HG03571 (cell line): ENCODE results near the gene KLRF1.

Experiments
- ATAC-seq: cut with Tn5 transposase; IDR thresholded peaks from one replicate; pipeline ENCODE4 v1.9.1; 2021; ENCODE audit not compliant: unreplicated experiment

Gene KLRF1

GRCh38 chr12:9808504-9808903, 18.8 kb upstream of the KLRF1 start:
- ATAC-seq: no peak

- ATAC-seq: no peak
Observed at GRCh38 chr12:9809338-9809737, 17.9 kb upstream of the KLRF1 start.

- no peak for ATAC-seq
Observed at GRCh38 chr12:9809866-9810265, 17.4 kb upstream of the KLRF1 start.

DNA sequence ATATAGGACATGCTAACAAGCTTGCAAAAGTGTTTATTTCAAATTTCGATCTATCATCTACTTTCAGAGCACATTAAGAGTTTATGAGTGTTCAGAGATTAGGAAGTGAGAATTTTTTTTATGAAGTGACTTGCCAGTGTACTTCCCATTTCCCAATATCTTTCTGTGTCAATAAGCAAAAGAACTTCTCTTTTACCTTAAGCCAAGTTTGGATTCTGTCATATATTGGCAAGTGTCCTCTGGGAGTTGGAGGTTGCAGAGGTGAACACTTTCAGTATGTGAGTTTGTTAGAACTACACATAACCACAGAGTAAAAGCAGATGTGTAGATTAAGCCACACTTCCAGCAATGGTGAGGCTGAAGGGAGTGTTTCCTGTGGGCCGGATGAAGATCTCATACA, 16.6 kb upstream of the KLRF1 start:
- ATAC-seq: no peak

GRCh38 chr12:9811621-9812020, 15.7 kb upstream of the KLRF1 start:
- ATAC-seq: no peak

GRCh38 chr12:9813821-9814798, 13.2 kb upstream of the KLRF1 start:
- ATAC-seq: peak; percentile 97

DNA sequence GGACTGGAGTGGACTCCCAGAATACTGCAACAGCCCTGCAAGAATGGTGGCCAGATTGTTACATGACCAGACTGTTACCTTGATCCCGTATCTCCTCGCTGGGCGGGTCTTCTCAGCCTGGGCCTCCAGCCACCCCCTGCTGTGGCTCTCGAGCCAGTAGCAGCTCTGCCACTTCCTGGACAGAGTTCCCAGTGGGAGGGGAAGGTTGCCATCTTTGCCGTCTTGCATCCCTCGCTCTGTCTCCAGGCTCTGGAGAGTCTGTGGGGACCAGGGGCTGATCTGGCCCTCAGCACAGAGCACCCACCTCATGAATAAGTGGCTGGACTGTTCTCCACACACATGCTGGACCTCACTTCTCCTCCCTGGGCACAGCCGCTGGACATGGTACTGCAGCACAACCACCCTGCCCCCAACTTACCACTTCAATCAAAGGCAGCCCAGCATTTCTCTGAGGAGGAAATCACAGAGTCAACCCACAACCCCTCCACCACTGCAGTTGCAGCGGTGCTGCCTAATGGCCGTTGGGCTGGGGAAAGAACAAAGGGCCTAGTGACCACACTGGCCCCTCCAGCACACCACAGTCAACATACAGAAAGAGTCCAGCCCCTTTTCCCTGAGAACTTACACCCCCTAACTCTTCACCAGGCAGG, 6.9 kb upstream of the KLRF1 start:
- ATAC-seq: no peak

GRCh38 chr12:9829483-9829882, 2.2 kb downstream of the KLRF1 start:
- no peak for ATAC-seq

GRCh38 chr12:9829982-9830381, 2.7 kb downstream of the KLRF1 start:
- no peak for ATAC-seq

DNA sequence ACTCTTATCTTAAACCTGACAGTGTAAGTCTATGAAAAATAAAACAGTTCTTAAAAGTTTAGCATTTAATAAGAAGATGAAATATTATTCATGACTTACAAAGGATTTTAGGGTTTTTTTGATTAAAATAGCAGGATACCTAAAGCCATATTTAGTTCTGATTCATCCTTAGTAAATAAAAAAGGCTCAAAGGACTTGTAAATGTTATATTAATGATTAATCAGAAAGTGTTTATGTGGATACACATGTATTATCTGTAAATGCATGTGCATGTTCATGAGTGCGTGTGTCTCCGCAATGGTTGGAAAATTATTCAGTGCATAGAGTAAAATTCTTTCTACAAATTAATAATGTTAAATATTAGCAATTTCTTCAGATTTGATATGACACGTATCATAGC, 4.4 kb downstream of the KLRF1 start:
- ATAC-seq: no peak

- no peak for ATAC-seq
Observed at GRCh38 chr12:9843407-9843806, 16.1 kb downstream of the KLRF1 start.

- ATAC-seq: no peak
Observed at GRCh38 chr12:9848899-9849298, 21.6 kb downstream of the KLRF1 start.

DNA sequence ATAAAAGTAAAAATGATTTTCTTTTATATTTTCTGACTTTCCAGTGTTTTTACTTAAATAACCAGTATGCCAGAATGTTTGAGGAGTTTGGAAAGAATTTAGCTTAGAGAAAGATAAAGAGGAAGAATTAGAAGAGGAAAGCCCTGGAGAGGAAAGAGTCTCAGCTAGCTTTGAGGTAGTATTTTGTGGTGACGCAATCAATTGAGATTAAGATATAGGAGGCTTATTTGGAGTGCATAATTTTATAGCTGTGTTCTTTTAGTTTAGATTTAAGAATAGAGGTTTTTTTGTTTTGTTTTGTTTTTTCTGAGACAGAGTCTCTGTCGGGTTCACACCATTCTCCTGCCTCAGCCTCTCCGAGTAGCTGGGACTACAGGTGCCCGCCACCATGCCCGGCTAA, 23.8 kb downstream of the KLRF1 start:
- no peak for ATAC-seq

DNA sequence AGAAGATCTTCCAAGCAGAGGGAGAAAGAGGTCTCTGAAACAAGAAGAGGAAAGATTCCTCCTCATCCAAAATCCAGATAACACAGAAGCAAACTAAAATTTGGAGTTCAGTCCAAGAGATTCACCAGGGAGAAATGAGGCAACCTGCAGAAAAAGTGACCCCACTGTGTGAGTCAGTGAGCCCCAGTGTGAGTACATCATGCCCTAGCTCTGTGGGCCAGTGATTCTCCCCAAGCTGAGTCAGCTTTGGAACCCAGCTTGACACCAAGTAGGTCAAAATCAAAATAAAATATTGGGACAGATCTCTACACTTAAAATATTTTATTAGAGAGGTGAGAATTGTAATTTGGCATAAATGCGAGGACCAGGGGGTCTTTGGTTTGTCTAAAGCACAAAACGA, 24.6 kb downstream of the KLRF1 start:
- ATAC-seq: no peak

DNA sequence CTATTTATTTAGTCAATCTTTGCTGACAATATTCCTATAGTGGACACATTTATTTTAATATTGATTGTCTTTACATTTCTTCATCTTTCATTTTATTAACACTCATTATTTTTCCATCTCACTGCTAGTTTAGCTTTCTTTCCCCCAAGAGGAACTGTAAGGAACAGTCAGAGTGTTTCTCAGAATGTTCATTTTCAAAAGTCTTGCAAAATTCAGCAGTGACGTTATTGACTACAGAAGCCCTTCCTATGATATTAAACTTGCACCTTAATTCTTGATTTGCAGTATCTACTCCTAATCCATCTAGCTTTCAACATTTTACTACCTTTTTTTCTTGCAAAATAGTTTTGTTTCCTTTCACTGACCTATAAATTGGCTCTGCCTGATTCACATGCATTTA, 28.9 kb downstream of the KLRF1 start:
- no peak for ATAC-seq

DNA sequence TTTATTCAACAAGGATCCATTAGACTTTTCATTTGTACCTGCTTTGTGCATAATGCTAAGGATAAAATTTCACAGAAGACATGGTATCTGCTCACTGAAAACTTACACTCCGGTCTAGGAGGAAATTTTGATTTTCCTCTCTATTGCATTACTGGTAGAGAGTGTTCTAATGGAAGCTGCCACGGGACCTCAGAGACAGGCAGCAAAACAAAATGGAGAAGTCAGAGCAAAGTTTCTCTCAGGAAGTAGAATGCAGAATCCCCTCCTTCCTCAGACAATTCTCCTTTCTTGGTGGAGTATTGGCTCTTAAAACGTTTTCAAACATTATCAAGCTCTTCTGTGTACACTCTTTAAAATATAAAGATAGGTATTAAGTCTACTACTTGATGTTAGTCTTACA, 29.6 kb downstream of the KLRF1 start:
- no peak for ATAC-seq

DNA sequence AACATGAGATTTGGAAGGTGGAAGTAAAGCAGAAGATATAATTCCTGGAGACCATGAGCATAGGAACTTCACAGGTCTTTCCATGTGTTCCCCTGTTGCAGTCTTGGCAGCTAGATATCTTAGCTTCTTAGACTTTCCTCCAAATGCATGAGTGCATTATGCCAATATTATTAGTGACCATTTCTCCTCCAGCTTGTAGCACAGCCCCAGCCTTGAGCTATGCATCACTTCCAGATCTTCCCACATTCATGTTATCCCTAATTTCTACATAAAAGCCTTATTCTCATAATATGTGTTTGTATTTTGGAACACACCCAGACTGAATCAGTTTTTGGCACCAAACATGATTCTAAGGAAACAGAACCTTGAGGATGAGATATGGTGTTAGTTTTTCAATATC, 30.9 kb downstream of the KLRF1 start:
- no peak for ATAC-seq

GRCh38 chr12:9864913-9865675, 37.8 kb downstream of the KLRF1 start:
- ATAC-seq: no peak

DNA sequence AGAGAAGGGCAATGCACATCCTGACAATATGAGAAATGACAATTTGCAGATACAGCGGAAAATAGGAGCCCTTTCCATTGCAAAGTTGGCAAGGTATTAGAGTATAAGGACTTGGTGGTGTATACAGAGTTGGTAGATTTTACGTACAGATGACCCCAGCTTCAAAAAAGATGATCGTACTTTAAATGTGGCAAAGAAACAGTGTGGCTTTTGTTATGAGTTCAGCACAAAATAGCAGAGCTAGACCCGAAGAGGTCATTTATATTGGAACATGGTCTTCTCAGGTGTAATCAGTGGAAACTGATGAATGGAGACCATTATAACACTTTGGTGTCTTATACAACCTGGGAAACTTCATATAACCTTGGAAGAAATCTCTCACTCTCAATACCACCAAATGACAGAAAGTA, 39.6 kb downstream of the KLRF1 start:
- ATAC-seq: no peak

DNA sequence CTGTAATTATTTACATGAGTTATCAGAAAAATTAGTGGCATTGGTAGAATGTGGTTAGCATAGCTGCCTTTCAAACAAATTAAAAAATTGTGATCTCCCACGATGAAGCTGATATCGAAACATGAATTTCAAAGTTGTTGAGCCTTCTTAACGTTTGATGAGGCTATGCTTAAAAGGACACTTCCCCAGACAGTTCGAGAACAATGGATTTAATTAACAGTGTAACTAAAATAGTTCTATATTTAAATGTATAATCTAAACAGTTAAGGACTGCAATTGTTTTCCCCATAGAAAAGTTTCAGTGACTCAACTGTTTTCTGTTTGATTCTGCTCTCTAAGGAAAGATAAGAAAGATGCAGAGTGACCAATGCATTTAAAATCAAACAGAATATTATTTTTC, 40.2 kb downstream of the KLRF1 start:
- ATAC-seq: no peak

GRCh38 chr12:9868311-9868801, 41.1 kb downstream of the KLRF1 start:
- ATAC-seq: no peak

- ATAC-seq: no peak
Observed at GRCh38 chr12:9868951-9869306, 41.6 kb downstream of the KLRF1 start.
